Tibial nerve (tissue), 4 donors: ENCODE results near the gene ITGA1. TPM values are rescaled to one million over a fixed set of nuclear protein-coding genes. Genes with fewer than 3 reads are reported as not detected.

Experiments
- DNase-seq, 2 donors: peaks; one replicate each; pipeline ENCODE4 v3.0.0-alpha.2; 2019; ENCODE audit warnings: low spot score in 2 of 2
- H3K27ac ChIP-seq, 4 donors: fragments of 200-600 bp; sonication (generic) in 3 of 4; one replicate each; pipeline ENCODE4 v1.5.1; 2017 to 2019; ENCODE audit warnings: mild to moderate bottlenecking in 1 of 4
- H3K27me3 ChIP-seq, 2 donors: fragments of 200-600 bp; sonication (generic) in 1 of 2; one replicate each; pipeline versions ENCODE4 v1.5.1 to v1.6.0; 2017 to 2019
- H3K36me3 ChIP-seq, 3 donors: fragments of 200-600 bp; sonication (generic); one replicate each; pipeline ENCODE4 v1.5.1; 2018 to 2019
- H3K4me1 ChIP-seq, 4 donors: fragments of 200-600 bp; sonication (generic) in 3 of 4; one replicate each; pipeline ENCODE4 v1.5.1; 2017 to 2019
- H3K4me3 ChIP-seq, 4 donors: fragments of 200-600 bp; sonication (generic) in 3 of 4; one replicate each; pipeline ENCODE4 v1.5.1; 2017 to 2019; ENCODE audit warnings: mild to moderate bottlenecking in 1 of 4, moderate library complexity in 1 of 4
- H3K9me3 ChIP-seq, 4 donors: fragments of 200-600 bp; sonication (generic) in 3 of 4; one replicate each; pipeline ENCODE4 v1.5.1; 2017 to 2019
- CTCF ChIP-seq, 5 experiments: fragments of 200-600 bp in 3 of 5; fragments of 450-650 bp in 2 of 5; sonication (generic) in 3 of 5; IDR thresholded peaks; one replicate each; pipeline ENCODE4 v1.5.1; 2016 to 2019; ENCODE audit warnings: antibody characterized with exemption in 5 of 5, mild to moderate bottlenecking in 3 of 5, moderate library complexity in 2 of 5
- EP300 ChIP-seq, 2 donors: sonication (generic); formaldehyde crosslinking; IDR thresholded peaks; one replicate each; pipeline ENCODE4 v1.6.1; 2017; ENCODE audit warnings: antibody characterized with exemption in 2 of 2, mild to moderate bottlenecking in 1 of 2
- POLR2A ChIP-seq, 2 donors: fragments of 450-650 bp; IDR thresholded peaks; one replicate each; pipeline ENCODE4 v1.6.1; 2017; ENCODE audit warnings: antibody characterized with exemption in 2 of 2, mild to moderate bottlenecking in 2 of 2, moderate library complexity in 2 of 2
- WGBS, 2 donors: methylation state at CpG; one replicate each; pipeline ENCODE4 v1.1.5; 2018; 5-methylcytosine and 5-hydroxymethylcytosine counted together
- total RNA-seq, 4 donors: library from RNA; depleted of rRNA; stranded (reverse); fragments of >200 nt; gene quantifications; one replicate each; pipeline ENCODE4 v1.1.0, GENCODE V29; 2016

ITGA1 gene
- total RNA-seq, 4 donors from 2014 or later: 26.8 to 62.5 (median 27.7) TPM

- H3K4me1 ChIP-seq: peaks cover 0 to 75% (median 21%) of the 10 kb centered on the region in 4 donors
- 65 to 72% methylated on average over 2 of the region's 2 CpGs for WGBS, 2 donors
- no peak for DNase-seq
- H3K9me3 ChIP-seq: no peaks in the 10 kb centered on the region
- no peaks in the 10 kb centered on the region for H3K36me3 ChIP-seq
- TF ChIP-seq CTCF (IDR thresholded peaks at IDR 0.05): no peak
- TF ChIP-seq EP300 (IDR thresholded peaks at IDR 0.05): no peak
- TF ChIP-seq POLR2A (IDR thresholded peaks at IDR 0.05): no peak
- no peaks in the 10 kb centered on the region for H3K27me3 ChIP-seq
- peak overlapping the region in 2 of 4 donors; percentile 16 to 98 for H3K27ac ChIP-seq
- no peak overlapping the region for H3K4me3 ChIP-seq
Measured at GRCh38 chr5:52796516-52797103, 8.9 kb downstream of the ITGA1 start.

GRCh38 chr5:52798938-52799337 lies 11.2 kb downstream of the ITGA1 start:
- H3K4me3 ChIP-seq: peak overlapping the region; percentile 47 to 86 (median 74)
- peaks cover 0 to 6% (median 0%) of the 10 kb centered on the region in 3 donors for H3K36me3 ChIP-seq
- 3 to 4% methylated on average over 3 of the region's 3 CpGs for WGBS, 2 donors
- DNase-seq: no peak
- H3K27ac ChIP-seq: peak overlapping the region; percentile 87 to 98 (median 92)
- no peaks in the 10 kb centered on the region for H3K27me3 ChIP-seq
- peaks cover 0 to 81% (median 31%) of the 10 kb centered on the region in 4 donors for H3K4me1 ChIP-seq
- H3K9me3 ChIP-seq: no peaks in the 10 kb centered on the region
- no peak for TF ChIP-seq POLR2A (IDR thresholded peaks at IDR 0.05)
- TF ChIP-seq CTCF (IDR thresholded peaks at IDR 0.05): no peak
- TF ChIP-seq EP300 (IDR thresholded peaks at IDR 0.05): no peak

GRCh38 chr5:52799358-52799982 lies 11.8 kb downstream of the ITGA1 start:
- Histone ChIP-seq H3K9me3 (no peaks in the 10 kb centered on the region), H3K4me1 (peaks cover 0 to 83% (median 31%) of the 10 kb centered on the region in 4 donors), H3K4me3 (peak overlapping the region; percentile 47 to 86 (median 74)), H3K27ac (peak overlapping the region; percentile 87 to 98 (median 92)), H3K36me3 (peaks cover 0 to 10% (median 0%) of the 10 kb centered on the region in 3 donors), H3K27me3 (no peaks in the 10 kb centered on the region)
- no peak for DNase-seq
- no peak for TF ChIP-seq POLR2A (IDR thresholded peaks at IDR 0.05)
- peak in 1 of 5 experiments; percentile 10 for TF ChIP-seq CTCF (IDR thresholded peaks at IDR 0.05)
- no peak for TF ChIP-seq EP300 (IDR thresholded peaks at IDR 0.05)
- 0 to 1% methylated on average over 18 to 19 of the region's 19 CpGs for WGBS, 2 donors

- Histone ChIP-seq H3K4me1 (peaks cover 0 to 83% (median 31%) of the 10 kb centered on the region in 4 donors), H3K27me3 (no peaks in the 10 kb centered on the region), H3K27ac (peak overlapping the region; percentile 87 to 98 (median 92)), H3K36me3 (peaks cover 0 to 10% (median 0%) of the 10 kb centered on the region in 3 donors), H3K9me3 (no peaks in the 10 kb centered on the region), H3K4me3 (peak overlapping the region; percentile 47 to 86 (median 74))
- DNase-seq: peak; percentile 81
- 0% methylated on average over 30 to 34 of the region's 34 CpGs for WGBS, 2 donors
- TF ChIP-seq EP300 (IDR thresholded peaks at IDR 0.05) (peak; percentile 74 to 94), CTCF (IDR thresholded peaks at IDR 0.05) (peak in 1 of 5 experiments; percentile 4), POLR2A (IDR thresholded peaks at IDR 0.05) (peak; percentile 65 to 82)
Measured at GRCh38 chr5:52799983-52800393, 12.3 kb downstream of the ITGA1 start.
